Cardiac muscle cell (in vitro differentiated cells and primary cell): ENCODE data around the gene PCDHGA3. TPM values are rescaled to one million over a fixed set of nuclear protein-coding genes. Genes with fewer than 3 reads are reported as not detected.

Experiments used
- DNase-seq, 2 donors: peaks; one replicate each; pipeline versions ENCODE4 v3.0.0 to v3.0.0-alpha.2; 2010 to 2017; ENCODE audit warnings: low read depth in 1 of 2, low spot score in 1 of 2
- H3K27ac ChIP-seq: fragments of 200-600 bp; sonication (generic); 2 replicates; pipeline ENCODE4 v1.5.1; 2016
- H3K27me3 ChIP-seq: fragments of 200-600 bp; sonication (generic); 2 replicates; pipeline ENCODE4 v1.6.0; 2016; ENCODE audit warnings: control low read depth
- H3K36me3 ChIP-seq: fragments of 200-600 bp; sonication (generic); 2 replicates; pipeline ENCODE4 v1.5.1; 2016; ENCODE audit warnings: control low read depth
- H3K4me1 ChIP-seq: fragments of 200-600 bp; sonication (generic); 2 replicates; pipeline ENCODE4 v1.8.1; 2017; ENCODE audit warnings: low read depth, mild to moderate bottlenecking, mixed run types
- H3K4me3 ChIP-seq: fragments of 200-600 bp; sonication (generic); 2 replicates; pipeline ENCODE4 v1.5.1; 2016; ENCODE audit warnings: mild to moderate bottlenecking
- H3K9me3 ChIP-seq: fragments of 200-600 bp; sonication (generic); 2 replicates; pipeline ENCODE4 v1.5.1; 2017; ENCODE audit warnings: low read depth, mild to moderate bottlenecking, control low read depth
- CTCF ChIP-seq: IDR thresholded peaks from 2 replicates; pipeline ENCODE4 v1.5.1; 2012; ENCODE audit warnings: low read depth, mild to moderate bottlenecking, low read length
- polyA plus RNA-seq: library from polyadenylated mRNA; unstranded; fragments of >200 nt; fragmentation: Nextera tagmentation; extraction: Ambion mirVana; gene quantifications from 2 replicates; pipeline ENCODE4 v1.2.1, GENCODE V29; 2016
- total RNA-seq: library from RNA; depleted of rRNA; stranded (reverse); fragments of >200 nt; gene quantifications from 2 replicates; pipeline ENCODE4 v1.2.3, GENCODE V29; 2016

PCDHGA3 gene
- total and polyA plus RNA-seq, 2 experiments from 2014 or later = 2.2 to 3.2 TPM

- Histone ChIP-seq H3K9me3 (peaks cover 7% of the 10 kb centered on the region), H3K27ac (no peak overlapping the region), H3K27me3 (no peaks in the 10 kb centered on the region), H3K36me3 (peaks cover 21% of the 10 kb centered on the region), H3K4me3 (peak overlapping the region; percentile 74), H3K4me1 (no peaks in the 10 kb centered on the region)
- DNase-seq = no peak
- TF ChIP-seq CTCF = no peak
Measured at GRCh38 chr5:141319202-141319601, 24.4 kb upstream of the PCDHGA3 start.

- no peak for DNase-seq
- Histone ChIP-seq H3K9me3 (peaks cover 7% of the 10 kb centered on the region), H3K27me3 (no peaks in the 10 kb centered on the region), H3K36me3 (peaks cover 21% of the 10 kb centered on the region), H3K27ac (peak overlapping the region; percentile 99), H3K4me3 (peak overlapping the region; percentile 74), H3K4me1 (no peaks in the 10 kb centered on the region)
- TF ChIP-seq CTCF = no peak
Measured at GRCh38 chr5:141319699-141320098, 23.9 kb upstream of the PCDHGA3 start.

GRCh38 chr5:141320225-141321169 lies 23.1 kb upstream of the PCDHGA3 start, which contains the start of gene TAF7:
TSS of gene TAF7 (minus strand) at chr5:141320784. CDS start at chr5:141320044, 740 bp downstream.
- peaks cover 21% of the 10 kb centered on the region for H3K36me3 ChIP-seq
- peaks cover 7% of the 10 kb centered on the region for H3K9me3 ChIP-seq
- peak; percentile 96 for DNase-seq
- H3K4me3 ChIP-seq = peak within 1 kb of the TSS; percentile 74
- no peaks in the 10 kb centered on the region for H3K4me1 ChIP-seq
- no peaks in the 10 kb centered on the region for H3K27me3 ChIP-seq
- peak within 1 kb of the TSS; percentile 99 for H3K27ac ChIP-seq
- TF ChIP-seq CTCF = peak; percentile 90

GRCh38 chr5:141322261-141322660 lies 21.4 kb upstream of the PCDHGA3 start:
- Histone ChIP-seq H3K4me3 (no peak overlapping the region), H3K4me1 (no peaks in the 10 kb centered on the region), H3K27me3 (no peaks in the 10 kb centered on the region), H3K27ac (no peak overlapping the region), H3K36me3 (peaks cover 18% of the 10 kb centered on the region), H3K9me3 (peaks cover 3% of the 10 kb centered on the region)
- no peak for TF ChIP-seq CTCF
- no peak for DNase-seq

GRCh38 chr5:141326088-141326854 lies 17.4 kb upstream of the PCDHGA3 start:
- DNase-seq = peak; percentile 59 to 65

More at GRCh38 chr5:141326088-141326854, 17.4 kb upstream of the PCDHGA3 start:
- Histone ChIP-seq H3K36me3 (no peaks in the 10 kb centered on the region), H3K9me3 (no peaks in the 10 kb centered on the region), H3K4me1 (no peaks in the 10 kb centered on the region), H3K27ac (no peak overlapping the region), H3K27me3 (no peaks in the 10 kb centered on the region), H3K4me3 (no peak overlapping the region)
- TF ChIP-seq CTCF = peak; percentile 54
